Glutamatergic neuron (in vitro differentiated cells): ENCODE data around the gene STRA8. TPM values are rescaled to one million over a fixed set of nuclear protein-coding genes. Genes with fewer than 3 reads are reported as not detected.

ENCODE experiments used
- DNase-seq: peaks from one replicate; pipeline ENCODE4 v3.0.0; 2022
- H3K27ac Mint-ChIP-seq: one replicate; pipeline ENCODE4 v1.8.0; 2020; ENCODE audit warnings: mild to moderate bottlenecking, mixed read lengths, inconsistent platforms; ENCODE audit not compliant: unreplicated experiment
- H3K27me3 Mint-ChIP-seq: one replicate; pipeline ENCODE4 v1.8.0; 2020; ENCODE audit warnings: mild to moderate bottlenecking, moderate library complexity, mixed read lengths, inconsistent platforms; ENCODE audit not compliant: unreplicated experiment
- H3K36me3 Mint-ChIP-seq: one replicate; pipeline ENCODE4 v1.8.0; 2020; ENCODE audit warnings: mild to moderate bottlenecking, mixed read lengths, inconsistent platforms; ENCODE audit not compliant: unreplicated experiment
- H3K4me1 Mint-ChIP-seq: one replicate; pipeline ENCODE4 v1.8.0; 2020; ENCODE audit warnings: mild to moderate bottlenecking, low read depth, mixed read lengths, inconsistent platforms; ENCODE audit not compliant: unreplicated experiment
- H3K4me3 Mint-ChIP-seq: one replicate; pipeline ENCODE4 v1.8.0; 2020; ENCODE audit warnings: mild to moderate bottlenecking, mixed read lengths, inconsistent platforms; ENCODE audit not compliant: unreplicated experiment
- H3K9me3 Mint-ChIP-seq: one replicate; pipeline ENCODE4 v1.8.0; 2020; ENCODE audit warnings: mild to moderate bottlenecking, moderate library complexity, mixed read lengths, inconsistent platforms; ENCODE audit not compliant: unreplicated experiment
- CTCF ChIP-seq: fragments of 200-600 bp; sonication (generic); IDR thresholded peaks from one replicate; pipeline ENCODE4 v1.5.0; 2021; ENCODE audit not compliant: partially characterized antibody, unreplicated experiment
- long read RNA-seq: library from polyadenylated mRNA; unstranded; transcript quantifications from one replicate; pipeline ENCODE4 v2.0.0, GENCODE V29; 2020; ENCODE audit not compliant: unreplicated experiment
- total RNA-seq: library from RNA; stranded (reverse); fragmentation: NEBNext Ultra II Directional; extraction: Animal tissue kit (Norgen Biotek cat#: 25700); gene quantifications from one replicate; pipeline ENCODE4 v1.2.1, GENCODE V29; 2021; ENCODE audit not compliant: unreplicated experiment

Gene STRA8, protein sequence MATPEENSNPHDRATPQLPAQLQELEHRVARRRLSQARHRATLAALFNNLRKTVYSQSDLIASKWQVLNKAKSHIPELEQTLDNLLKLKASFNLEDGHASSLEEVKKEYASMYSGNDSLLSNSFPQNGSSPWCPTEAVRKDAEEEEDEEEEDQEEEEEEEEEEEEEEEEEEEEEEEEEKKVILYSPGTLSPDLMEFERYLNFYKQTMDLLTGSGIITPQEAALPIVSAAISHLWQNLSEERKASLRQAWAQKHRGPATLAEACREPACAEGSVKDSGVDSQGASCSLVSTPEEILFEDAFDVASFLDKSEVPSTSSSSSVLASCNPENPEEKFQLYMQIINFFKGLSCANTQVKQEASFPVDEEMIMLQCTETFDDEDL
- total RNA-seq, result not detected
- long read RNA-seq, result 0 reads

- no peaks in the 10 kb centered on the region for H3K36me3 Mint-ChIP-seq
- peaks cover 4% of the 10 kb centered on the region for H3K27me3 Mint-ChIP-seq
- H3K4me1 Mint-ChIP-seq, result no peaks in the 10 kb centered on the region
- no peaks in the 10 kb centered on the region for H3K9me3 Mint-ChIP-seq
- TF ChIP-seq CTCF, result no peak
- H3K27ac Mint-ChIP-seq, result no peak within 1 kb of the TSS
- H3K4me3 Mint-ChIP-seq, result no peak within 1 kb of the TSS
- no peak for DNase-seq
Observed at GRCh38 chr7:135233570-135233969, at the start of gene STRA8. Gene STRA8, plus strand, starts transcription at chr7:135233838. Its CDS starts 6,687 bp downstream, at chr7:135240525.

DNA sequence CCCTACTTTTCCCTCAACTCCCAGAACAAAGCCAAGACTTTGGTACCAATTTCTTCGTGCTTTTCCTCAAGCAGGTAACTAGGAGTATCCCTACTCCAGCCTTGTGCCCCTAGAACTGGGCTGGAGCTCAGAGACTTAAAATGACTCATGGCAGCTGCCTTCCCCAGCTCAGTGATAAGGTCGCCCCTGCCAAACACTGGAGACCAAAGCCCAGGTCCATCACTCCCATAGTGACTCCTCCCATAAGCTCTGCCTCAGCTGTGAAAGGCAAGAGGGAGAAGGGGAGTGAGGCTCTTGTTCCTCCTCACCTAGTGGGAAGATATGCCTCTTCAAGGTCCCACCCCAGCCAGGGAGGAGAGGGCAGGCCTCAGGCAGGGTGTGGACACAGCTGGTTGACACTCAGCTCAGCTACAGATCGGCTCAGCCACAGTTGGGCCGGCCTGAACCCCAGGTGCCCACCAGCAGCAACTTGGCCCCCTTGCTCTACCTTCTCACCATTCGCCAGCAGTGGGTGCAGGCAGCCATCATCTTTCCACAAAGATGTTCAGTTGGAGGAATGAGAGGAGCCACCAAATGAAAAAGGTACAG is 49.3 kb upstream of the STRA8 start:
- no peak for DNase-seq
- Mint-ChIP-seq H3K4me1 (no peaks in the 10 kb centered on the region), H3K27ac (no peak overlapping the region), H3K9me3 (peaks cover 4% of the 10 kb centered on the region), H3K4me3 (no peak overlapping the region), H3K27me3 (no peaks in the 10 kb centered on the region), H3K36me3 (peaks cover 29% of the 10 kb centered on the region)
- no peak for TF ChIP-seq CTCF

- Mint-ChIP-seq H3K4me3 (no peak overlapping the region), H3K27me3 (no peaks in the 10 kb centered on the region), H3K27ac (no peak overlapping the region), H3K9me3 (peaks cover 4% of the 10 kb centered on the region), H3K36me3 (peaks cover 29% of the 10 kb centered on the region), H3K4me1 (no peaks in the 10 kb centered on the region)
- no peak for TF ChIP-seq CTCF
- DNase-seq, result no peak
Observed at GRCh38 chr7:135185471-135186260, 48.0 kb upstream of the STRA8 start.

DNA sequence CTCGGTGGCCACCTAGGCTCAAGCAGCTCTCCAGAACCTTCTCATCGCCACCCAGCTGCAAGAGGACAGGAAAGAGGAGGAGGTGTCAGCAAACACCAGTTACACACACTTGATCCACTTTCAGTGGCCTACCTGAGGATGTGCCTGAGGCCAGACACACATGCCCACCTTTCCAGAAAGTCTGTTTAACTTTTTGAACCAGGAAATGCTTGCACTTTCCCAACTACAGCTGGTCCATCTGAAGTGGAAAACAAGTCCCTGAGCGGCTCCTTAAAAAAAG is 47.4 kb upstream of the STRA8 start:
- H3K27ac Mint-ChIP-seq, result no peak overlapping the region
- no peaks in the 10 kb centered on the region for H3K27me3 Mint-ChIP-seq
- H3K4me1 Mint-ChIP-seq, result no peaks in the 10 kb centered on the region
- H3K9me3 Mint-ChIP-seq, result peaks cover 3% of the 10 kb centered on the region
- no peak for DNase-seq
- peaks cover 27% of the 10 kb centered on the region for H3K36me3 Mint-ChIP-seq
- H3K4me3 Mint-ChIP-seq, result no peak overlapping the region
- TF ChIP-seq CTCF, result no peak
